Endothelial cell of umbilical vein (primary cell): ENCODE results near the gene LGALS3.

ENCODE experiments used
- CTCF ChIP-seq, 2 donors: IDR thresholded peaks; 1 replicate in 1 of 2; 2 replicates in 1 of 2; pipeline ENCODE4 v1.5.1; 2011; ENCODE audit warnings: low read length in 2 of 2, mild to moderate bottlenecking in 2 of 2, moderate library complexity in 2 of 2, control low read depth in 1 of 2, inconsistent platforms in 1 of 2, low read depth in 1 of 2; ENCODE audit not compliant: insufficient read depth in 1 of 2; ENCODE audit errors: extremely low read depth in 1 of 2
- EZH2 ChIP-seq: IDR thresholded peaks from 2 replicates; pipeline ENCODE4 v1.6.1; 2012; ENCODE audit warnings: borderline replicate concordance, low read depth, mild to moderate bottlenecking, moderate library complexity, low read length, inconsistent platforms; ENCODE audit not compliant: severe bottlenecking
- FOS ChIP-seq: IDR thresholded peaks from 2 replicates; pipeline ENCODE4 v1.6.1; 2011; ENCODE audit warnings: mild to moderate bottlenecking, low read length, moderate library complexity, borderline replicate concordance; ENCODE audit not compliant: insufficient read depth
- GATA2 ChIP-seq: IDR thresholded peaks from 2 replicates; pipeline ENCODE4 v1.7.0; 2011; ENCODE audit warnings: low read depth, mild to moderate bottlenecking, moderate library complexity, mixed read lengths, low read length; ENCODE audit not compliant: insufficient read length, insufficient read depth
- JUN ChIP-seq: IDR thresholded peaks from 2 replicates; pipeline ENCODE4 v1.6.1; 2011; ENCODE audit warnings: borderline replicate concordance, low read depth; ENCODE audit not compliant: insufficient read length, insufficient read depth
- MAX ChIP-seq: IDR thresholded peaks from 2 replicates; pipeline ENCODE4 v1.6.1; 2011; ENCODE audit not compliant: insufficient read depth, insufficient read length
- MYC ChIP-seq: IDR thresholded peaks from one replicate; pipeline ENCODE4 v1.6.1; 2011; ENCODE audit warnings: mild to moderate bottlenecking, low read depth, low read length
- POLR2A ChIP-seq: IDR thresholded peaks from 2 replicates; pipeline ENCODE4 v1.6.1; 2012; ENCODE audit warnings: low read depth, mild to moderate bottlenecking, control low read depth, low read length
- POLR2AphosphoS5 ChIP-seq: IDR thresholded peaks from 2 replicates; pipeline ENCODE4 v1.6.1; 2012; ENCODE audit warnings: low read depth, mild to moderate bottlenecking, control low read depth, low read length, moderate library complexity; ENCODE audit not compliant: insufficient read depth

- TF ChIP-seq POLR2A (no peak), MAX (no peak), CTCF (IDR thresholded peaks at IDR 0.05; ENCODE audit: extremely low read depth in 1 of 2, insufficient read depth in 1 of 2, low read depth in 1 of 2, low read length in 2 of 2) (no peak), POLR2AphosphoS5 (no peak), GATA2 (no peak), JUN (no peak), EZH2 (no peak), MYC (no peak), FOS (no peak)
Measured at GRCh38 chr14:55084401-55085059, 44.5 kb upstream of the LGALS3 start.
